HL-60/S4 (cell line): ENCODE measurements around the gene CILP2.

ENCODE experiments used
- in situ Hi-C: fragments of 300-500 bp; cut with MboI; formaldehyde crosslinking; loops from 2 replicates; pipeline ENCODE4 v1.14.3; 2022; ENCODE audit warnings: low sequenced_read_pairs

CILP2 gene

GRCh38 chr19:19538061-19538784 lies at the start of gene CILP2:
Gene CILP2, plus strand, starts transcription at chr19:19538265. Its CDS starts 85 bp downstream, at chr19:19538350.
- in situ Hi-C loops: loop anchor here (25.0 kb wide), 2 partner anchors 399 to 724 kb away; no protein-coding TSS in a partner anchor

GRCh38 chr19:19488875-19489690 lies 49.0 kb upstream of the CILP2 start:
- in situ Hi-C loops: loop anchor here (25.0 kb wide), 1 partner anchor 327 kb away; the partner anchor contains the start of gene MEF2B

GRCh38 chr19:19489804-19490204 lies 48.3 kb upstream of the CILP2 start:
- in situ Hi-C loops: loop anchor here (5.0 to 25.0 kb wide), 2 partner anchors 123 to 328 kb away; partner anchors contain the start of gene MEF2B

- in situ Hi-C loops: loop anchor here (5.0 to 25.0 kb wide), 2 partner anchors 123 to 328 kb away; partner anchors contain the start of gene MEF2B
These were observed 47.7 kb upstream of the CILP2 start for GRCh38 chr19:19490214-19490968.

GRCh38 chr19:19491321-19492025 lies 46.6 kb upstream of the CILP2 start:
- in situ Hi-C loops: loop anchor here (5.0 to 25.0 kb wide), 2 partner anchors 124 to 329 kb away; partner anchors contain the start of gene MEF2B

GRCh38 chr19:19492026-19492610 lies 45.9 kb upstream of the CILP2 start:
- in situ Hi-C loops: loop anchor here (5.0 to 25.0 kb wide), 2 partner anchors 125 to 330 kb away; partner anchors contain the start of gene MEF2B

GRCh38 chr19:19493841-19494546 lies 44.1 kb upstream of the CILP2 start:
- in situ Hi-C loops: loop anchor here (5.0 to 25.0 kb wide), 2 partner anchors 127 to 332 kb away; partner anchors contain the start of gene MEF2B

GRCh38 chr19:19495614-19496603 lies 42.2 kb upstream of the CILP2 start:
- in situ Hi-C loops: loop anchor here (25.0 kb wide), 1 partner anchor 334 kb away; the partner anchor contains the start of gene MEF2B

- in situ Hi-C loops: loop anchor here (25.0 kb wide), 1 partner anchor 336 kb away; the partner anchor contains the start of gene MEF2B
These were observed 39.6 kb upstream of the CILP2 start for GRCh38 chr19:19498255-19498991.

GRCh38 chr19:19499272-19499995 lies 38.6 kb upstream of the CILP2 start:
- in situ Hi-C loops: loop anchor here (25.0 kb wide), 1 partner anchor 337 kb away; the partner anchor contains the start of gene MEF2B

- in situ Hi-C loops: no loop called here
These were observed 37.0 kb upstream of the CILP2 start for GRCh38 chr19:19500975-19501644.

- in situ Hi-C loops: no loop called here
These were observed 36.3 kb upstream of the CILP2 start for GRCh38 chr19:19501798-19502197.

- in situ Hi-C loops: no loop called here
These were observed 35.8 kb upstream of the CILP2 start for GRCh38 chr19:19502281-19502680.

- in situ Hi-C loops: no loop called here
These were observed 35.1 kb upstream of the CILP2 start for GRCh38 chr19:19502808-19503602.
